GM19023 (cell line): Measurements from ENCODE around the gene STPG3.

Source experiments
- ATAC-seq: cut with Tn5 transposase; IDR thresholded peaks from one replicate; pipeline ENCODE4 v1.9.1; 2021; ENCODE audit warnings: mild to moderate bottlenecking, moderate library complexity; ENCODE audit not compliant: unreplicated experiment

STPG3 gene

GRCh38 chr9:137221506-137222111 lies 29.5 kb upstream of the STPG3 start:
- ATAC-seq, result no peak

- peak; percentile 2 for ATAC-seq
These were observed 28.7 kb upstream of the STPG3 start, which contains the start of gene RNF208 for GRCh38 chr9:137222190-137223077. RNF208 (minus strand) TSS chr9:137222240; CDS start chr9:137221212, 1,028 bp downstream.

GRCh38 chr9:137223078-137223970 lies 27.8 kb upstream of the STPG3 start:
- ATAC-seq, result peak; percentile 71

- ATAC-seq, result no peak
These were observed 26.0 kb upstream of the STPG3 start, which contains the start of gene CYSRT1 for GRCh38 chr9:137224830-137225694. CYSRT1 (plus strand) TSS chr9:137225174; CDS start chr9:137225622, 448 bp downstream.

- ATAC-seq, result no peak
These were observed 25.3 kb upstream of the STPG3 start for GRCh38 chr9:137225699-137226331.

- no peak for ATAC-seq
These were observed 24.6 kb upstream of the STPG3 start for GRCh38 chr9:137226338-137227053.

- no peak for ATAC-seq
These were observed 23.8 kb upstream of the STPG3 start, which contains the start of gene RNF224 for GRCh38 chr9:137227054-137227852. RNF224 (plus strand) TSS chr9:137227502; CDS start chr9:137228336, 834 bp downstream.

DNA sequence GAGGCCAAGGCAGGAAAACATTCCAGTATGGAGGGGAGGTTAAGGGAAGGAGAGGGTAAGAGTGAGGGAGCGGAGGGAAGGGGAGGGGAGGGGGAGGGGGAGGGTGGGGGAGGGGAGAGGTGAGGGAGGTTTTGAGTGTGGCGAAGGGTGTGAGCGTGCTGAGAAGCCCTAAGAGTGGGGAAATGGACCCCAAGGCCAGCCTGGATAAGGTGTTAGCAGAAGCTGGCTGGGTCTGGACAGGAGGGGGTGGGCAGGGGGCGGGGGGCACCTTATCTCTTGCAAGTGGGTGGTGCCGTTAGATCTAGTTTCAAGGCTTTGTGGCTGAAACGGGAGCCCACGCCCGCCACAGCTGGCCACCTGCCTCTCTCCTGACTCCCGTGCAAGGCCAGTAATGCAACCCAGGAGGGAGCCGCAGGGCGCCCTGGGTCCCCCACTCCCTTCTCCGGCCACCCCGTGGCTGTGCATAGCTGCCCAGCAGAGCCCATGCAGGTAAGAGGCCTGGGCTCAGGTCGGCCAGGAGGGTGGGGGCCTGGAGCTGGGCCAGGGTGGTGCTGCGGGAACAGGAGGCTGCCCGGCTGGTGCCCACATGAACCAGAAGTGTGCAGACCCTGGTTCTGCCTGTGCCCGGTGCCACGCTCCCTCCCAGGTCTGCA lies 23.1 kb upstream of the STPG3 start:
- ATAC-seq, result no peak

GRCh38 chr9:137228506-137228967 lies 22.5 kb upstream of the STPG3 start:
- no peak for ATAC-seq

- ATAC-seq, result no peak
These were observed 21.9 kb upstream of the STPG3 start for GRCh38 chr9:137228968-137229896.

- ATAC-seq, result no peak
These were observed 21.0 kb upstream of the STPG3 start for GRCh38 chr9:137229903-137230704.

DNA sequence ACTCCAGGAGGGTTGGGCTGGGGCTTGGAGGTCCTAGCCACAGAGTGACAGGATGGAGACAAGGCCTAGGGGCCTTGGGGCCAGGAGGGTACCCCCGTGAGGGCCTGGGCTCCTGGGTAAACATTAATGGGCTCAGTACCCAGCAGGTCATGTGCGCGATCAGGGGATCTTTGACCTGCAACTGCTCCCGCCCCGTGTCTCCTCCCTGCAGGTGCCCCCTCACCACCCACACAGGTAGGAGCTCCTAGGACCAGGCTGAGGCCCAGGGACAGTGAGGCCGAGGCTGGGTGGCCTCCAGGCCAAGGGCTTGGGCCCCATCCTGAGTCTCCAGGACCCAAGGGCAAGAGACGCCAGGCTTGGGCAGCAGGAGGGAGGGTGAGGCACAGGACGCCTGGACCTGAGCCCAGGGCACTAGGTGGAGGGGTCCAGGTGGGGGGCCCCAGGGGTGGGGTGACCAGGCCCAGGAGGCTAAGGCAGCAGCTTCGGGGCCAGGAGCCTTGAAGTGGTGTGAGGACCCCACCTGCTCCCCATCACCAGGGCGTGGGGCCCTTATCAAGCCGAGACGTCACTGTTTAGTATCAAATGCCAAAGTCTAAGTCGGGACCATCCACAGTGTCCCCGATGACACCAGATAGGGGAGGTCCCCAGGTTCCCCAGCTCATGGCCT lies 20.2 kb upstream of the STPG3 start, which contains the start of gene SLC34A3:
Gene SLC34A3, plus strand, starts transcription at position 197 of the 667 bp plus-strand sequence. CDS start 802 bp downstream, outside the sequence.
- ATAC-seq, result no peak

- no peak for ATAC-seq
These were observed 19.6 kb upstream of the STPG3 start for GRCh38 chr9:137231372-137232039.

GRCh38 chr9:137232101-137232500 lies 19.0 kb upstream of the STPG3 start:
- ATAC-seq, result no peak
